GM12801 (cell line): ENCODE results near the gene ZNF579.

Source experiments
- TF ChIP-seq, protein P1 (sequence below): IDR thresholded peaks from one replicate; pipeline ENCODE4 v1.5.1; 2011; ENCODE audit warnings: control low read depth; ENCODE audit not compliant: insufficient read length; ENCODE audit errors: extremely low read depth

ZNF579 gene

DNA sequence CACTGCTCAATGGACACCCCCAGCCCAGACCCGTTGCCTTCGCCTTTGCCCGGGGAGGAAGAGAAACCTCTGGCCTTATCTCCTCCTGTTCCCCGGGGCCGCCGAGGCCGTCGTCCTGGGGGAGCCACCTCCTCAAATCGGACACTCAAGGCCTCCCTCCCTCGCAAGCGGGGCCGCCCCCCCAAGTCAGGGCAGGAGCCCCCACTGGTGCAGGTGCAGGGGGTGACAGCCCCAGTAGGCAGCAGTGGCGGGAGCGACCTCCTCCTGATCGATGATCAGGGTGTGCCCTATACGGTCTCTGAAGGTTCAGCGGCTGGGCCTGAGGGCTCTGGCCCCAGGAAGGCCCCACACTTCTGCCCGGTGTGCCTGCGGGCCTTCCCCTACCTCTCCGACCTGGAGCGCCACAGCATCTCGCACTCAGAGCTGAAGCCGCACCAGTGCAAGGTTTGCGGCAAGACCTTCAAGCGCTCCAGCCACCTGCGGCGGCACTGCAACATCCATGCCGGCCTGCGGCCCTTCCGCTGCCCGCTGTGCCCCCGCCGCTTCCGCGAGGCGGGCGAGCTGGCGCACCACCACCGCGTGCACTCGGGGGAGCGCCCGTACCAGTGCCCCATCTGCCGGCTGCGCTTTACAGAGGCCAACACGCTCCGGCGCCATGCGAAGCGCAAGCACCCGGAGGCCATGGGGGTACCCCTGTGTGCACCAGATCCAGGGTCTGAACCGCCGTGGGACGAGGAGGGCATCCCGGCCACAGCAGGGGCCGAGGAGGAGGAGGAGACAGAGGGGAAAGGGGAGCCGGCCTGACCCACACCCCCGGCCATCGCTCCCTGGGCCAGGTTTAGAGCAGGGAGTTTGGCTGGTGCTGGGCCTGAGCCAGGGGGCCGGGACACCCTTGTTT, 21.7 kb upstream of the ZNF579 start:
- TF ChIP-seq, protein P1, sequence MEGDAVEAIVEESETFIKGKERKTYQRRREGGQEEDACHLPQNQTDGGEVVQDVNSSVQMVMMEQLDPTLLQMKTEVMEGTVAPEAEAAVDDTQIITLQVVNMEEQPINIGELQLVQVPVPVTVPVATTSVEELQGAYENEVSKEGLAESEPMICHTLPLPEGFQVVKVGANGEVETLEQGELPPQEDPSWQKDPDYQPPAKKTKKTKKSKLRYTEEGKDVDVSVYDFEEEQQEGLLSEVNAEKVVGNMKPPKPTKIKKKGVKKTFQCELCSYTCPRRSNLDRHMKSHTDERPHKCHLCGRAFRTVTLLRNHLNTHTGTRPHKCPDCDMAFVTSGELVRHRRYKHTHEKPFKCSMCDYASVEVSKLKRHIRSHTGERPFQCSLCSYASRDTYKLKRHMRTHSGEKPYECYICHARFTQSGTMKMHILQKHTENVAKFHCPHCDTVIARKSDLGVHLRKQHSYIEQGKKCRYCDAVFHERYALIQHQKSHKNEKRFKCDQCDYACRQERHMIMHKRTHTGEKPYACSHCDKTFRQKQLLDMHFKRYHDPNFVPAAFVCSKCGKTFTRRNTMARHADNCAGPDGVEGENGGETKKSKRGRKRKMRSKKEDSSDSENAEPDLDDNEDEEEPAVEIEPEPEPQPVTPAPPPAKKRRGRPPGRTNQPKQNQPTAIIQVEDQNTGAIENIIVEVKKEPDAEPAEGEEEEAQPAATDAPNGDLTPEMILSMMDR, result no peak

DNA sequence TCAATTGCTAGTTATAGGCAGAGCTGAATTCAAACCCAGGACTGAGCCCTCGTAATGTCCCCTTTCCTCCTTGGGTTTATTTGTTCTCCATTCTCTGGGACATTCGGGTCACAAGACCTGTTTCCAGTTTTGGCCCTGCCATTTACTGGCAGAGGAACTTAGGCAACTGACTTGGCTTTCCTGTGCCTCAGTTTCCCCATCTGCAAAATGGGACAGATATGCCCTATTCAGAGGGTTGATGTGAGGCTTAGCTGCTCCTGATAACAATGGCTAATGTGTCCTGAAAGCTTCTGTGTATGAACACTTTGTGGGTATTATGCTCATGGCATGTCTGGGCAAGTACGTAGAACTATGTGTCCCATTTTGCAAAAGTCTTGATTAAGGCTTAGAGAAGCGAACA, 20.4 kb upstream of the ZNF579 start:
- TF ChIP-seq, protein P1, result no peak

DNA sequence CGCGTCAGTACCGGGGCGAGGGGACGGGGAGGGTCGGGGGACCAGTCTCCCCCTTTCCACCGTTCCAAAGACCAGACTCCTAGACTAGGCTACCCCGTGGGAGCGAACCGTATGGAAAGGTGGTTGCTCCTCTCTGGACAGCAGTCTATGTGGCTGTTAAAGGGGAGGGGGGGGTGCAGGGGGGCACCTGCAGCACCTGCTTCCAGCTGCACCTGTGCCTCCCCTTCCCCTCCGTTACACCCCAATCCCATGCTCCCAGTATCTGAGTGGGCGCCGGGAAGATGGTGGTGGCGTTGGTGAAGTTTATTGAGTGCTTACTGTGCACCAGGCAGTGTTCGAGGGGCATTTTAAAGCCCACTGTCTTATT, 20.0 kb upstream of the ZNF579 start:
- TF ChIP-seq, protein P1, result no peak

DNA sequence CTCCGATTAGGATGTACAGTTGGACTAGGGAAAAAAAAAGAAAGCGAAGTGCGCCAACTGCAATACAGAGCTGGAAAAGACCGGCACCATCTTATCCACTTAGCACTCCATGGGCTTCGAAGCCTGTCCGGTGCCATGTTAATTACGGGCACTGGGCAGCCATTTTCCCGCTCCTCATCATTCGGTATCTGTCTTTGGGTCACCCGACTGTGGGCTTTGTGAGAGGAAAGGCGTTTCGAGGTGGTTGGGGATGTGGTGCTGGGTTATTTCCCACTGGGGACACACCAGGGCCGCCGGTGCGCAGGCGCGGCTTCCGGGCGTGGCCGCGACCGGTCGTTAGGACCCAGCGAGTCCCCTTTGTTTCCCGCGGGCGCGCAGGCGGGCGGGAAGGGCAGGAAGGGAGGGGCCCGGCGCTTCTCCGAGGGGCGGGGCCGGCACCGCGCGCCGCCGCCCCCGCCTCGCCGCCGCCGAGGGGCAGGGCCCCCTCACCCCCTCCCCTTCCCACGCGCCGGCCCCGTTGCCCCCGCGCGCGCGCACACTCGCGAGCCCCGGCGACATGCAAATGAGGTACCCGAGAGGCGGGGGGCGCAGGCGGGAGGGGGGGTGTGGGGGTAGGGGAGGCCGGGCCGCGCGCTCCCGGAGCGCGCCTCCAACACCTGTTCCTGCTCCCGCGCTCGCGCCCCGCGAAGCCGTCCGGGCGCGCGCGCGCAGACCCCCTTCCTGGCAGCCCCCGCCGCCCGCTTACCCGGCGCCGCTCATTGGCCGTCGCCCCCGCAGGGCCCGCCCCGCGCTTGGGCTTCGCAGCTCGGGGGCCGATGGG, 19.4 kb upstream of the ZNF579 start, which contains the start of gene ZNF524:
ZNF524 (plus strand) TSS at position 447 of the 820 bp plus-strand sequence. CDS start 1,825 bp downstream, outside the sequence.
- TF ChIP-seq, protein P1, result no peak

DNA sequence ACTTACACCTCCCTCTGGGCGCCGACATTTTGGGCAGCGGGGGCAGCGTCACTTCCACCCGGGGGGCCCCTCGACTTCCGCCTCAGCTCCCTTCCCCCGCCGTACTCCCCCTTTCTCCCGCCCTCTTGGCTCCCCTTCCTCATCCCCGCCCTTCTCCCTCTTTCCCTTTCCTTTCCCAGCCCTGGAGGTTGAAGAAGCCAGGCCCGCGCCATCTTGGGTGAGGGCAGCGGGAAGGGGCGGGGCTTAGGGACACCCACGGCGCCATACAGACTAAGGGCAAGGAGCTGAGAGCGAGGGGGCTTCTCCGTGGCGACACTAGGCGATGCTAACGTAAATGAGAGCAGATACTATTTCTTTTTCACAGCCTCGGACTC, 18.8 kb upstream of the ZNF579 start, which contains the start of gene FIZ1:
FIZ1 (minus strand) TSS at position 50 of the 374 bp plus-strand sequence. CDS start 1,652 bp downstream, outside the sequence.
- TF ChIP-seq, protein P1, result no peak

DNA sequence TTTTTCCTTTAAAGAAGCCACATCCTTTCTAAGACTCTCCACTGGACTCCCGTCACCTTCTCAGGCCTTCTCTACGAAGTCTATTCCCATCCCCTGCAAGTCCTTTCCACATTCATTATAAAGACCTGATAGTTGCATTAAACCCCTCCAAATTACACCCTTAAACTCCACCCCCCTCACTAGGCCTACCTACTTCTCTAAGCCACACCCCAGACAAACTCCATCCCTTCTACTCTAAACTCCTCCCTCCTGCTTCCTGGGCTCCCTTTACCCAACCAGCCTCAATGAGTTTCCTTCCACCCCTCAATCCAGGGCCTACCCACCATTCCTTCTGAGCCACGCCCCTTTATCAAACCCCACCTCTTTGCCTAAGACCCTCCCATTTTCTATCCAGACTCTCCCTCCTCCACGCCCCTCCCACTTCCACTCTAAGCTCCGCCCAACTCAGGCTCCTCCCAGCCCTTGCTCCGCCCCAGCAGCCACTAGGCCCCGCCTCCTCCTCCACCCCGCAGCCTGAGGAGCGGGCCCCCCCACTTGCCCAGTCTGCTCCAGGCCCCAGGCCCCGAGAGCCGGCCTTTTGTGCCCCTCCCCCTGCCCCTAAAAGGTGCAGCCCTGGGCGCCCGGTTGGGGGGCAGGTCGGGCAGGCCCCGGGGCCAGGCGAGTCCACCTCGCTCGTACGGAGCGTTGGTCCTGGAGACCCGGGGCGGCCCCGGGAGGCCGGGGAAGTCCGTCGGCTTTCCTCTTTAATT, 18.2 kb upstream of the ZNF579 start:
- TF ChIP-seq, protein P1, result no peak

DNA sequence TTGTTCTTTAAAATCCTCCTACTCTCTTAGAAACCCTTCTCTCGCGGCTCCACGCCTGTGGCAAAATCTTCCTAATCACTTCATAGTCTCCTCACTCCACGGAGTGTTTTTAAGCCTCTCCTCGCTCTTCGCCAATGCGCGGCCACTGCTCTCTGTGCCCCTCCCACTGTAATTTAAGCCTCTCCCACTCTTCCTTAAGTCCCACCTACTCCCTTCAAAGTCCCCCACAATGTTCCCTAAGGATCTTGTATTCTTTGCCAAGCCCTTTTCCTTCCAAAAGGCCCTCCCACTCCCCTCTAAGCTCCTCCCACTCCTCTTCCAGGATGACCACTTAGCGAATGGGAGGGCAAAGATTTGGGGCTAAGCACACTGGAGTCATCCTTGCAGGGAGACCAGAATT, 17.4 kb upstream of the ZNF579 start:
- TF ChIP-seq, protein P1, result no peak
